H1 (cell line): ENCODE results near the gene P2RY8. TPM values are rescaled to one million over a fixed set of nuclear protein-coding genes. Genes with fewer than 3 reads are reported as not detected.

Experiments
- MAFK ChIP-seq: IDR thresholded peaks from 2 replicates; pipeline ENCODE4 v1.6.1; 2012; ENCODE audit warnings: low read depth, mild to moderate bottlenecking, improper control_type of control experiment, low read length
- RNF2 ChIP-seq: fragments of 200-900, 300-1000 bp; sonication (generic); IDR thresholded peaks from 2 replicates; pipeline ENCODE4 v1.7.1; 2016; ENCODE audit warnings: borderline replicate concordance, low read depth, mild to moderate bottlenecking, antibody characterized with exemption, low read length; ENCODE audit not compliant: poor library complexity, severe bottlenecking; ENCODE audit errors: missing control alignments
- polyA plus RNA-seq, 7 experiments: library from polyadenylated mRNA; depleted of rRNA in 3 of 7; stranded (reverse) in 5 of 7; unstranded in 2 of 7; fragments of >200 nt in 5 of 7; fragments of 200-250 nt in 2 of 7; gene quantifications; 1 replicate in 5 of 7; 2 replicates in 1 of 7; 4 replicates in 1 of 7; pipeline versions ENCODE4 v1.2.1 to v1.2.3, GENCODE V29; 2011 to 2013; ENCODE audit warnings: missing spikeins in 2 of 7, mixed read lengths in 2 of 7
- total RNA-seq: library from RNA; stranded (reverse); fragmentation: NEBNext Ultra II Directional; extraction: Animal tissue kit (Norgen Biotek cat#: 25700); gene quantifications from 2 replicates; pipeline ENCODE4 v1.2.1, GENCODE V29; 2021
- TF ChIP-seq, protein P1 (sequence below), 3 experiments: IDR thresholded peaks; 1 replicate in 2 of 3; 2 replicates in 1 of 3; pipeline versions ENCODE4 v1.5.1 to v1.6.1; 2011; ENCODE audit warnings: low read length in 3 of 3, mild to moderate bottlenecking in 3 of 3, inconsistent platforms in 2 of 3, low read depth in 1 of 3, moderate library complexity in 1 of 3; ENCODE audit not compliant: insufficient read depth in 1 of 3; ENCODE audit errors: control extremely low read depth in 1 of 3

The P2RY8 gene
- total and polyA plus RNA-seq, 2 of the 8 experiments (the other 6 are each of a cell fraction or from before 2014, with no cell fraction given), result 0.09 to 0.15 TPM

DNA sequence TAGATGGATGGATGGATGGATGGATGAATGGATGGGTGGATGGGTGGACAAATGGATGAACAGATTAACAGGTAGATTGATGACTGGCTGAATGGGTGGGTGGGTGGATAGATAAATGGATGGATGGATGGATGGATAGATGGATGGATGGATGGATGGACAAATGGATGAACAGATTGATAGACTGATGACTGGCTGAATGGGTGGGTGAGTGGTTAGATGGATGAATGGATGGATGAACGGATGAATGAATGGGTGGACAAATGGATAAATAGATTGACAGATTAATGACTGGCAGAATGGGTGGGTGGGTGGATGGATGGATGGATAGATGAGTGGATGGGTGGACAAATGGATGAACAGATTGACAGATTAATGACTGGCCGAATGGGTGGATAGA lies 40.9 kb upstream of the P2RY8 start (continued):
- TF ChIP-seq, protein P1, sequence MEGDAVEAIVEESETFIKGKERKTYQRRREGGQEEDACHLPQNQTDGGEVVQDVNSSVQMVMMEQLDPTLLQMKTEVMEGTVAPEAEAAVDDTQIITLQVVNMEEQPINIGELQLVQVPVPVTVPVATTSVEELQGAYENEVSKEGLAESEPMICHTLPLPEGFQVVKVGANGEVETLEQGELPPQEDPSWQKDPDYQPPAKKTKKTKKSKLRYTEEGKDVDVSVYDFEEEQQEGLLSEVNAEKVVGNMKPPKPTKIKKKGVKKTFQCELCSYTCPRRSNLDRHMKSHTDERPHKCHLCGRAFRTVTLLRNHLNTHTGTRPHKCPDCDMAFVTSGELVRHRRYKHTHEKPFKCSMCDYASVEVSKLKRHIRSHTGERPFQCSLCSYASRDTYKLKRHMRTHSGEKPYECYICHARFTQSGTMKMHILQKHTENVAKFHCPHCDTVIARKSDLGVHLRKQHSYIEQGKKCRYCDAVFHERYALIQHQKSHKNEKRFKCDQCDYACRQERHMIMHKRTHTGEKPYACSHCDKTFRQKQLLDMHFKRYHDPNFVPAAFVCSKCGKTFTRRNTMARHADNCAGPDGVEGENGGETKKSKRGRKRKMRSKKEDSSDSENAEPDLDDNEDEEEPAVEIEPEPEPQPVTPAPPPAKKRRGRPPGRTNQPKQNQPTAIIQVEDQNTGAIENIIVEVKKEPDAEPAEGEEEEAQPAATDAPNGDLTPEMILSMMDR (IDR thresholded peaks at IDR 0.05; ENCODE audit: control extremely low read depth in 1 of 3, insufficient read depth in 1 of 3, low read depth in 1 of 3, low read length in 3 of 3), result no peak
- no peak for TF ChIP-seq MAFK
- no peak for TF ChIP-seq RNF2
